HG02571 (cell line): ENCODE data around the gene PRKAG3.
"Not testable (repeated sequence)": the region's sequence is repeated elsewhere in the genome, so short reads cannot be mapped to it uniquely, and the experiment has no call there.

Experiments
- ATAC-seq: cut with Tn5 transposase; IDR thresholded peaks from one replicate; pipeline ENCODE4 v1.9.1; 2021; ENCODE audit warnings: mild to moderate bottlenecking, moderate library complexity; ENCODE audit not compliant: unreplicated experiment

The PRKAG3 gene

GRCh38 chr2:218785103-218785502 lies 46.5 kb downstream of the PRKAG3 start:
- ATAC-seq, result no peak

DNA sequence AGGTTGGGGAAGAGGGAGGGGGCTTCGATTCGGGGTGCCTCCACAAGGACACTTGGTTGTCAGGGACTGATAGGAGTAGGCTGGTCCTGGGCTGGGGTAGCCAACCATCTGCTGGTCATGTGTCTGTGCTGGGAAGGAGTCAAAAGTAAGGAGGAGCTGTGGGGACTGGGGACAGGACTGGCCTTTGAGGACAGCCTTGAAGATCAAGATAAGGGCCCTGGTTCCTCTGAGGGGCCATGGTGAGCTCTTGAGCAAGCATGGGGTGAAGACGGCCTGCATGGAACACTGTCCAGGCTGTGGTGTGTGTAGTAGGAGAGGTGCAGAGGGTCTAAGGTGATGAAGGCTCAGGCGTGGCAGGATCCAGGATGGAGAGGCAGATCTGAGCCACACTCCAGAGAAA lies 47.9 kb downstream of the PRKAG3 start:
- no peak for ATAC-seq

DNA sequence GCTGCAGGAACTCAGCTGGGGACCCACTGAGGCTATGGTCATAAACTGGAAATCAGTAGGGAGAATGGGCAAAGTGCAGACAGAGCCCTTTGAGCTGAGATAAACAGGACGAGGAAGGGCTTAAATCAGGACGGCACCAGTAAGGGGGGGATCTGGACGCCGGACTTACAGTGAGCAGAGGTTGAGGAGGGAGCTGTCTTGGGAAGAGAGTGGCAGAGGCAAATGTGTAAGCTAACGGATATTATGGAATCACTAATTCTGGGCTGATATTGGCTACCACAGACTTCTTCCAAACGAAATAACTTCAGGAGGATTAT lies 49.1 kb downstream of the PRKAG3 start:
- ATAC-seq, result no peak

DNA sequence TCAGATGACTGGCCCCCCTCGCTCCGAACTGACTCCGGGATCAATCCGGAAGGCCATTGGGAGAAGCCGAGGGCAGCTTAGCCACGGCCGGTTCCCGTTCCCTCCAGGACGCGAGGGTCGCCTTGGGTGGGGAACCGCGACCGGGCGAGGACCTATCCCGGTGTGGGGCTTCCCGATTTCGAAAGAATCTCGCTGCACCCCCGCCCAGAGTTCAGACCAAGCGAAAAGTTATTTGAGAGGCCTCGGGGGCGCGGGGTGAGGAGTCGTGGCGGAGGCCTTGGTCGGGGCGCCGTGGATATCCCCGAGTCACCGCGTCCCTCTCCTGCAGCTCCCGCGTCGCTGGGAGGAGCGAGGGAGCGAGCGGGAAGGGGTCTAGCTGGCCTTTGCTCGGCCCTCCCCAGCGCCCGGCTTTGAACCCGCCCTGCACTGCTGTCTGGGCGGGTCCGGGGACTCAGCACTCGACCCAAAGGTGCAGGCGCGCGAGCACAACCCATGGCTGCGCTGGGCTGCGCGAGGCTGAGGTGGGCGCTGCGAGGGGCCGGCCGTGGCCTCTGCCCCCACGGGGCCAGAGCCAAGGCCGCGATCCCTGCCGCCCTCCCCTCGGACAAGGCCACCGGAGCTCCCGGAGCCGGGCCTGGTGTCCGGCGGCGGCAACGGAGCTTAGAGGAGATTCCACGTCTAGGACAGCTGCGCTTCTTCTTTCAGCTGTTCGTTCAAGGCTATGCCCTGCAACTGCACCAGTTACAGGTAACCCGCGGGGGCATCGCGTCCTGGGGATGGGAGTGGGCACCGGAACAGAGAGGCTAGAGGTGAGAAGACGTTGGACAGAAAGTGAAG lies 49.7 kb downstream of the PRKAG3 start, which contains the start of gene CYP27A1:
Gene CYP27A1, plus strand, starts transcription at position 457 of the 837 bp plus-strand sequence. Its CDS starts 36 bp downstream, at position 493.
- ATAC-seq, result no peak

DNA sequence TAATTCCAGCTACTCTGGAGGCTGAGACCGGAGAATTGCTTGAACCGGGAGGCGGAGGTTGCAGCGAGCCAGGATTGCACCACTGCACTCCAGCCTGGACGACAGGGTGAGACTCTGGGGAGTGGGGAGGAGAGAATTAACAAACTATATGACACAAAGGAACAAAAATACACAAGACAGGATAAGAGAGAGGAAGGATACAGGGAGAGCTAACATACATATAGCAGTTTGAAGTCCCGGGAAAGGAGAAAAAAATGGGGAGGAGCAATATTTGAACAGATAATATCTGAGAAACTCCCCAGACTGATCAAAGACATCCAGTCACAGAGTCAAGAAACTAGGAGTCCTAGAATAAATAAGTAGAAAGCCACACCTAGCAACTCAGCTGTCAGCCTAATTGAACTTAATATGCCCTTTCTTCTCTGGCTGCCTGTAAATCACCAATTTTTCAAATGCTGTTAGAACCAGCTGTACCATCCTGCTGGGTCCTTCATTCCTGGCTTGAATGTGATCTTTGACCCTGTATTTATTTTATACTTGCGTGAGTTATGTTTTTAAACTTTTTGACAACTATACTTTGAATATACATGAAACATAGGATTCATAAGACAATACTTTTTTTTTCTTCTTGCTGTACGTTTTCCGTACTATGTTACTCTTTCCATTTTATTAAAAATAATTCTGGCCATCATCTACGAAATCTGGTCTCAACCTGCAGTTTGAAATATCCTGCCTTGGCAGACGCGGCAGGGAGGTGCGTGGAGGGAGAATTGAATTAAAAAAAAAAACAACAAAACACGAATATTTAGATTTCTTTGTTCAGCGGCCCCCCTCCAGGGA lies 50.5 kb downstream of the PRKAG3 start:
- ATAC-seq, result no peak

DNA sequence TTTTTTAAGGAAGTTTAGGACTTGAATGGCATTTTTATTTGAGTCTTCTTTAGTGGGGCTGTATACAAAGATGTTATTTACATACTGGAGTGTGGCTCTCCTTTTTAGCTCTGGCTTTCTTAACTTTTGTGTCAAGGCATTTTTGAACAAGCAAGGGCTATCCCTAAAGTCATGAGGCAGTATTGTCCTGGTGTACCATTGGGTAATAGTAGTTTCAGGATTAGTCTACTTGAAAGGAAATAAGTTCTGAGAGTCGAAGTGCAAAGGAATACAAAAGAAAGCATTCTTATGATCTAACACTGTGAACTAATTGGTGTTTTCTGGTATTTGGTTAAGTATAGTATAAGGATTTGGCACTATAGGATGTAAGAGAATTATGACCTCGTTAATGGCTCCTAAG lies 51.6 kb downstream of the PRKAG3 start:
- no peak for ATAC-seq

DNA sequence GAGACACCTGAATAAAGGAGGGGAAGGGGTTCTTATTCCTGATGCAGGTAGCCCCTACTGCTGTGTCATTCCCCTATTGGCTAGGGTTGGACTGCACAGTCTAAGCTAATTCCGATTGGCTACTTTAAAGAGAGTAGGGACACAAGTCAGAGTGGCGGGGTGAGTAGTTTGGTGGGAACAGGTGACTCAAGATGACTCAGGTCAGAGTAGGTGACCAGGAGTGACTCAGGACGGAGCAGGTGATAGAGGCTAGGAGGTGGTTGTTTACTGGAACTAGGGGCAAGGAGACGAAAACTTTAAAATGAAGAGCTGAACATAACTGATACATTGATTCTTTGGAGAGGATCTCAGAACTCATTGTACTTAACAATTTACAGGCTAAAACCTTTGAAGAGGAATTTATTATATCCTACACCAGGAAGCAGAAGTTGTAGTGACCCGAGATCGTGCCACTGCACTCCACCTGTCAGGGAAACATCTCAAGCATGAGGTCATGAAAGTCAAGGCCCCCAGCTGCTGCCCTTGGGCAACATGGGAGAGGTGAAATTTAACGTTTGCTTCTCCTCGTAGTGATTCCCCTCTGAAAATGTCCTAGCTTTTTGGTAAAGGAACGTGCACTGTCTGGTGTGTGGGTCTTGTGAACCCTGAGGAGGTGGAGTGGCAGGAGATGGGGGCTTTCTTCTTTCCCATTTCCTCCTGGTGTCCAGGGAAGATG lies 54.2 kb downstream of the PRKAG3 start:
- no peak for ATAC-seq

- no peak for ATAC-seq
These were observed 55.1 kb downstream of the PRKAG3 start for GRCh38 chr2:218776488-218776887.

- ATAC-seq, result no peak
These were observed 57.7 kb downstream of the PRKAG3 start for GRCh38 chr2:218773881-218774280.

- ATAC-seq, result not testable (repeated sequence)
These were observed 58.8 kb downstream of the PRKAG3 start for GRCh38 chr2:218772759-218773158.
